ENCODE data around the gene LHFPL2.

LHFPL2 gene

DNA sequence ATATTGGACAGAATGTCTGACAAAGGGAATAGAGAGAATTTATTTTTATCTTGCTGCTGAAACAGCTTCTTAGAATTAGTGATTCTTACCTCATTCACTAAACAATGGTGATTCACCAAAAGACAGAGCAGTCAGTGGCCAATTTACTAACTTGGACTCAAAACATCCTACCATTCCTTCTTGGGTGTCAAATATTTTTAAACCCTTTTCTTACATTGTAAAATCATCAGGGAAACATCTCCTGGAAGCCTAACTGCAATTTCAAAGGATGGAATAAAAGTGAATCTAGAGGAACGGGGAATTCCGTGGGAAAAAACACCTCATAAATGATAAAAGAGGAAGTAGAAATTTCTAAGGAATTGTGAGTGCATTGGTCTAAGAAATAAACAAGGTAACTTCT, 97.7 kb downstream of the LHFPL2 start:
- POLR2A ChIA-PET: no interaction called here
- DNase-seq (ENCODE audit: extremely low spot score): no peak
- CTCF ChIA-PET: no interaction called here
- TF ChIP-seq CTBP1 (IDR thresholded peaks at IDR 0.05; ENCODE audit: borderline replicate concordance) (no peak), PKNOX1 (IDR thresholded peaks at IDR 0.05) (no peak), L3MBTL2 (conservative IDR thresholded peaks at IDR 0.05) (no peak), TARDBP (IDR thresholded peaks at IDR 0.05) (no peak), FOXA1 (IDR thresholded peaks at IDR 0.05) (no peak), ARNT (IDR thresholded peaks at IDR 0.05) (no peak), NFRKB (IDR thresholded peaks at IDR 0.05) (no peak), ZNF384 (IDR thresholded peaks at IDR 0.05) (no peak), SUZ12 (IDR thresholded peaks at IDR 0.05) (no peak), FOXM1 (IDR thresholded peaks at IDR 0.05; ENCODE audit: borderline replicate concordance) (no peak), BHLHE40 (IDR thresholded peaks at IDR 0.05; ENCODE audit: borderline replicate concordance) (no peak), LEF1 (IDR thresholded peaks at IDR 0.05; ENCODE audit: borderline replicate concordance) (no peak)

GRCh38 chr5:78549043-78549442, 99.5 kb downstream of the LHFPL2 start:
- ChIA-PET CTCF (no interaction called here), POLR2A (no interaction called here)
- no peak for DNase-seq (ENCODE audit: extremely low spot score)
- TF ChIP-seq FOXM1 (IDR thresholded peaks at IDR 0.05; ENCODE audit: borderline replicate concordance): no peak
- TF ChIP-seq HDGF (IDR thresholded peaks at IDR 0.05; ENCODE audit: borderline replicate concordance): no peak

DNA sequence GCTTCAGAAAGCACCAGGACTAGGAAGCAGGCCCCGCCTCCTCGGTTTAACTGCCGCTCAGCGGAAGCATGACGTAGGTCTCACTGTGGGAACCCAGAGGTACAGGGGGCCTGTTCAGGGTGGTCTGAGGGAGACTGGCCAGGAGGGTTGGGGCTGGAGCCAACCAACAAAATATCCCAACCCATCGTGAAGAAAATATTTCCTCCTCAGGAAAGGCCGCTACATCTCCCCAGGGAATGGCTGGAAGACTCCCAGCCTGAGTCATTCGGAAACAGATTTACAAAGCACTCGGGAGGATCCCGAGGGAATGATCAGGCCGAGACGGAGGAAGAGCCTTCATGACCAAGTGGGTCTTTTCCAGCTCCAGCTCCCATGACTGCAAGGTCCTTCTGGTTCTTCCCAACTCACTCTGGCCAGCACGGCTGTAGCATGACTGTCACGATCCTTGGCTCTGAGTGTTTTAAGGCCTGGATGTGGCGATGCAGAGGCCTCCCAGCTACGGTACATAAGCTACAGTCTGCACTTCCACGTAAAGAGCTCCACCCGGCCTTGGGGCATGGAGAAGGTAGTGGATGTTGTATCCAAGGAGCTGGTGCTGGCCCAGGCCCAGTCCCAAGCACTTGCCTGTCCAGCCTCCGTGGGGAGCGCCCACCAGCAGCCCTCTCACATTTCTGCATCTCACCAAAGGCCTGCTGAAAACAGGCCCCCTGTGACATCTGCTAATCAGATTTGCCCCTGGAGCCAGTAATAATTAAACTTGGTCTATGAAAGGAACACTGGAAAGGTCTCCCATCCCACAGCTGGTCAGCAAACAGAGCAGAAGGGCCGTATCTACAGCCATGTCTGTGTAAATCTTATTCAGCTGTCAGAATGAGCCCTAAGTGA, 100.6 kb downstream of the LHFPL2 start:
- TF ChIP-seq L3MBTL2 (conservative IDR thresholded peaks at IDR 0.05): no peak
- TF ChIP-seq BHLHE40 (IDR thresholded peaks at IDR 0.05; ENCODE audit: borderline replicate concordance): no peak
- no peak for TF ChIP-seq SP1 (IDR thresholded peaks at IDR 0.05)
- no peak for TF ChIP-seq LEF1 (IDR thresholded peaks at IDR 0.05; ENCODE audit: borderline replicate concordance)
- no peak for TF ChIP-seq FOXK2 (IDR thresholded peaks at IDR 0.05)
- POLR2A ChIA-PET: no interaction called here
- DNase-seq (ENCODE audit: extremely low spot score): no peak
- CTCF ChIA-PET: interaction anchor here (1.1 kb wide), 1 partner anchor 12 kb away, joined by 3 read pairs; no protein-coding TSS in a partner anchor

GRCh38 chr5:78547183-78547582, 101.4 kb downstream of the LHFPL2 start:
- POLR2A ChIA-PET: no interaction called here
- DNase-seq (ENCODE audit: extremely low spot score): no peak
- TF ChIP-seq ELF4 (IDR thresholded peaks at IDR 0.05): no peak
- TF ChIP-seq ZNF384 (IDR thresholded peaks at IDR 0.05): no peak
- no peak for TF ChIP-seq CTBP1 (IDR thresholded peaks at IDR 0.05; ENCODE audit: borderline replicate concordance)
- TF ChIP-seq LEF1 (IDR thresholded peaks at IDR 0.05; ENCODE audit: borderline replicate concordance): no peak
- no peak for TF ChIP-seq SP1 (IDR thresholded peaks at IDR 0.05)
- TF ChIP-seq FOXK2 (IDR thresholded peaks at IDR 0.05): no peak
- CTCF ChIA-PET: no interaction called here

DNA sequence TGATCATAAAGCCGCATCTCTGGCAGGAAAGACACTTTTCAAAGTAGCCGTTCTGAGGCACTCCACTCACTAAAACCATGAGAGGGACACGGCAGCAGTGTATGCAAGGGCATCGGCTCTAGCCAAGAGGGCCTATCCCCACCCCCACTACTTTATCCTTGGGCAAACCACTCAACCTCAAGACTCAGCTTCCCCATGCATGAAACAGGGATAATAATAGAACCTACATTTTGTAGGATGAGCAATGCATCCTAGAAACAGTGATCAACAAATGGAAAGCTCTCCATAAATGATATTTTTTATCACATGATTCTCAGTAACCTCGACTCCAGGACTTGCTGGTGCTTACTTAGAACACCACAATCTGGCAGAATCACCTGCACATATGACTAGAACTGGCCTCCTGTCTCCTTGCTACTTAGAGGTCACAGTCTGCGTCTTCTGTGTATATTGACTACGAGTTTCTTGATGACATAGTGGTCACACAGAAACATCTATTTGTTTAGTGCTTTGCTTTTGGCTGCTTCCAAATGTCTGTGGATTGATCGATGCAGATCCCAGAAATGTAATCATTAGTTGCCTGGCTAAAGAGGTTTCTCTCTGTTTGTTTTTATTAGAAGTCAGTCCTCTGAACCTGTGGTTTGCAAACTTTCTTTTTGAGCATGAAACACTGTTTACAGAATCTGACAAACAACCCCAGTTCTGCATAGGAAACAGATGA, 102.1 kb downstream of the LHFPL2 start:
- ChIA-PET POLR2A (no interaction called here), CTCF (interaction anchor here (0.6 kb wide), 2 partner anchors 9 to 19 kb away, joined by 3 to 4 read pairs; no protein-coding TSS in a partner anchor)
- no peak for DNase-seq (ENCODE audit: extremely low spot score)
- TF ChIP-seq NFRKB (IDR thresholded peaks at IDR 0.05) (no peak), BHLHE40 (IDR thresholded peaks at IDR 0.05; ENCODE audit: borderline replicate concordance) (no peak), ELF4 (IDR thresholded peaks at IDR 0.05) (no peak), FOXK2 (IDR thresholded peaks at IDR 0.05) (no peak), LEF1 (IDR thresholded peaks at IDR 0.05; ENCODE audit: borderline replicate concordance) (no peak), FOXM1 (IDR thresholded peaks at IDR 0.05; ENCODE audit: borderline replicate concordance) (no peak), ZNF384 (IDR thresholded peaks at IDR 0.05) (no peak), L3MBTL2 (conservative IDR thresholded peaks at IDR 0.05) (no peak), CTBP1 (IDR thresholded peaks at IDR 0.05; ENCODE audit: borderline replicate concordance) (no peak), SUZ12 (IDR thresholded peaks at IDR 0.05) (no peak), SP1 (IDR thresholded peaks at IDR 0.05) (no peak), FOXA1 (IDR thresholded peaks at IDR 0.05) (no peak), HDGF (IDR thresholded peaks at IDR 0.05; ENCODE audit: borderline replicate concordance) (no peak), ARNT (IDR thresholded peaks at IDR 0.05) (no peak), PKNOX1 (IDR thresholded peaks at IDR 0.05) (no peak)

DNA sequence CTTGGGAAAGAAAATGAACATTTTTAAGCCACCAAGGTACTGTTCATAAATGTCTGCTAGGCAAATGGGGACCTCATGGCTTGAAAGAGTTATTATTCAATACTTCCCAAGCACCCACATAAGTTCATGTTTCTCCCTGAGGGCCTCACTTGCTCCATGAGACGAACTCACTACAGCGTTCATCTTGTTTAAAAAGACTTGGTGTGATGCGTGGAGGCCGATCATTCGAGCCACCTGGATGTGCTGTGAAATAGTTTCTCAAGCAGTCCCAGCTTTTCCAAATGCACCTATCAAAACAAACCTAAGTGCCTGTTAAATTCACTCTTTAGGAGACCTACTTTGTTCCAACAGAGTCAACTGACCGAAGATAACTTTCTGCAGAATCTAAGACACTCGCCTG, 103.2 kb downstream of the LHFPL2 start:
- ChIA-PET CTCF (no interaction called here), POLR2A (no interaction called here)
- TF ChIP-seq SP1 (IDR thresholded peaks at IDR 0.05): no peak
- TF ChIP-seq ELF4 (IDR thresholded peaks at IDR 0.05): no peak
- TF ChIP-seq FOXK2 (IDR thresholded peaks at IDR 0.05): no peak
- no peak for TF ChIP-seq PKNOX1 (IDR thresholded peaks at IDR 0.05)
- no peak for TF ChIP-seq FOXA1 (IDR thresholded peaks at IDR 0.05)
- no peak for TF ChIP-seq FOXM1 (IDR thresholded peaks at IDR 0.05; ENCODE audit: borderline replicate concordance)
- no peak for TF ChIP-seq CTBP1 (IDR thresholded peaks at IDR 0.05; ENCODE audit: borderline replicate concordance)
- no peak for TF ChIP-seq LEF1 (IDR thresholded peaks at IDR 0.05; ENCODE audit: borderline replicate concordance)
- TF ChIP-seq NFRKB (IDR thresholded peaks at IDR 0.05): no peak
- TF ChIP-seq SUZ12 (IDR thresholded peaks at IDR 0.05): no peak
- no peak for TF ChIP-seq L3MBTL2 (conservative IDR thresholded peaks at IDR 0.05)
- no peak for TF ChIP-seq ZNF384 (IDR thresholded peaks at IDR 0.05)
- TF ChIP-seq TARDBP (IDR thresholded peaks at IDR 0.05): no peak
- TF ChIP-seq HDGF (IDR thresholded peaks at IDR 0.05; ENCODE audit: borderline replicate concordance): no peak
- TF ChIP-seq ARNT (IDR thresholded peaks at IDR 0.05): no peak
- TF ChIP-seq BHLHE40 (IDR thresholded peaks at IDR 0.05; ENCODE audit: borderline replicate concordance): no peak
- no peak for DNase-seq (ENCODE audit: extremely low spot score)
